Peyer's patch (tissue), 4 donors: ENCODE results near the gene SQSTM1. TPM values are rescaled to one million over a fixed set of nuclear protein-coding genes. Genes with fewer than 3 reads are reported as not detected.

Experiments used
- DNase-seq, 3 donors: peaks; one replicate each; pipeline ENCODE4 v3.0.0-alpha.2; 2017 to 2019
- H3K27ac ChIP-seq, 4 donors: fragments of 200-600 bp; sonication (generic); one replicate each; pipeline ENCODE4 v1.5.1; 2016 to 2019
- H3K27me3 ChIP-seq, 2 donors: fragments of 200-600 bp; sonication (generic); one replicate each; pipeline ENCODE4 v1.5.1; 2019
- H3K36me3 ChIP-seq, 3 donors: fragments of 200-600 bp; sonication (generic); one replicate each; pipeline ENCODE4 v1.5.1; 2016 to 2019
- H3K4me1 ChIP-seq, 4 donors: fragments of 200-600 bp; sonication (generic); one replicate each; pipeline ENCODE4 v1.5.1; 2016 to 2019
- H3K4me3 ChIP-seq, 4 donors: fragments of 200-600 bp; sonication (generic); 1 replicate in 3 of 4; 2 replicates in 1 of 4; pipeline ENCODE4 v1.5.1; 2016 to 2019; ENCODE audit warnings: mild to moderate bottlenecking in 1 of 4
- H3K9me3 ChIP-seq, 4 donors: fragments of 200-600 bp; sonication (generic); one replicate each; pipeline ENCODE4 v1.5.1; 2016 to 2019; ENCODE audit warnings: mild to moderate bottlenecking in 1 of 4
- POLR2A ChIP-seq, 2 donors: fragments of 450-650 bp; IDR thresholded peaks; one replicate each; pipeline ENCODE4 v1.5.1; 2017; ENCODE audit warnings: antibody characterized with exemption in 2 of 2, mild to moderate bottlenecking in 2 of 2, moderate library complexity in 2 of 2
- total RNA-seq, 4 donors: library from RNA; depleted of rRNA; stranded (reverse); fragments of >200 nt; gene quantifications; one replicate each; pipeline ENCODE4 v1.1.0, GENCODE V29; 2016
- TF ChIP-seq, protein P1 (sequence below), 6 experiments: fragments of 450-650 bp in 4 of 6; fragments of 200-600 bp in 2 of 6; sonication (generic) in 1 of 6; IDR thresholded peaks; one replicate each; pipeline ENCODE4 v1.5.1; 2017 to 2019; ENCODE audit warnings: antibody characterized with exemption in 6 of 6, mild to moderate bottlenecking in 3 of 6, moderate library complexity in 1 of 6

The SQSTM1 gene
- total RNA-seq, 4 donors from 2014 or later = 287 to 417 (median 348) TPM

DNA sequence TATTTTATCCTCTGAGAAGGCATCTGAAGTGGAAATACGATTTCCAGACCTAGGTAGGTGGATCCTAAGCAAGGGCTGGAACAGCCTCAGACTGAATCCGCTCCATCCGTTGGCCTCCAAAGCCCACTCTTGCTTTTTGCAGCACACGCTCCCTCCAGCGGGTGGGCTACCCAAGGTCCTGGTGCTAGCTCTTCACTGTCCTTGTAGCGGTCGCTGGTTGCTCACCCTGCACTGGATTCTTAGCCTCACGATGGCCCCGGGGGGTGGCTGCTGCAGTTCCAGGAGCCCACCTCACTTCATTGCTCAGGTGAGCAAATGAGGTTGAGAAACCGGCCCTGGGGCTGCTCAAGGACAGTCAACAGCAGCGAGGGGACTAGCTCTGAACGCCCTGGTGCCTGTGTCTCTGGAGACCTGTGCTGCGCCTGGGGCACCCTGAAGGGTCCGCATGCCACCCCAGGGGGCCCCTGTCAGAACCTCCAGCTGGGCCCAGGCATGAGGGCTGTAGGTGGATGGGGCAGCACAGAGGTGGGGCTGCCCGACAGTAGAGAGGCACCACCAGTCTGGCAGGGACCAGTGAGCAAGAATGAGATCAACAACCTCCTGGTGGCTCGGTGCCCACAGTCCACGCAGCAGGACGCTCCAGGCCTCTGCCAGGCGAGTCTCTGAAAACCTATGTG lies 18.4 kb upstream of the SQSTM1 start:
- H3K27ac ChIP-seq = peak overlapping the region in 2 of 4 donors; percentile 95 to 100
- H3K36me3 ChIP-seq = peaks cover 0 to 54% (median 0%) of the 10 kb centered on the region in 3 donors
- peak in 1 of 3 donors; percentile 57 for DNase-seq
- no peak for TF ChIP-seq POLR2A (IDR thresholded peaks at IDR 0.05)
- peaks cover 13 to 45% (median 28%) of the 10 kb centered on the region in 4 donors for H3K4me1 ChIP-seq
- no peak overlapping the region for H3K4me3 ChIP-seq
- H3K27me3 ChIP-seq = no peaks in the 10 kb centered on the region
- no peaks in the 10 kb centered on the region for H3K9me3 ChIP-seq

DNA sequence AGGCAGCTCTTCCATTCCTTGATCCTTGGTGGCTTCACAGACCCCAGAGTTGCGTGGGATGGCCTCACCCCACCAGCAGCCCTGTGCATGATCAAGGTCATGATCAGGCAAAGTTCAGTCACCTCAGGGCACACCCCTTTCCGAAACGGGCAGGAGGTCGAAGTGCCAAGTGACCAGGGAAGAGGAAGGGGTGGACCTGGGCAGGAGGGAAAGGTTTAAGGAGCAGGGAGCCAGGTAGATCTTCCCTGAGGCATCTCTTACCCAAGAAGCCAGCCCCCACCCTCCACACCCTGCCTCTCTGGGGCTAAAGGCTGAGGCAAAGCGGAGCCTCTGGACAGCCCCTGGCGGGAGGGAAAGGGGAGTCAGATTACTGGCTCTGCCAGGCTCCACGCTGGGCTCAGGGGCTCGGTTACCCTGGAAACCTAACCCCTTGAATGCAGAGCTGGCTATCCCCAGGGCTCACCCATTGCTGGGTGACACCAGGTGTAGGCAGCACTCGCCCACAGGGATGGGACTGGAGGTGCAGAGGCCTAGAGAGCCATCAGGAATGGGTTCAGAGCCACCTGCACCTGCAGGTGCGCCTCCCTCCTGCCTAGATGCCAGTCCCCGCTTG lies 17.6 kb upstream of the SQSTM1 start:
- DNase-seq = peak in 1 of 3 donors; percentile 64
- Histone ChIP-seq H3K36me3 (peaks cover 0 to 47% (median 0%) of the 10 kb centered on the region in 3 donors), H3K9me3 (no peaks in the 10 kb centered on the region), H3K27ac (peak overlapping the region; percentile 32 to 100 (median 96)), H3K27me3 (no peaks in the 10 kb centered on the region), H3K4me1 (peaks cover 13 to 52% (median 30%) of the 10 kb centered on the region in 4 donors), H3K4me3 (peak overlapping the region in 2 of 4 donors; percentile 91 to 98)
- TF ChIP-seq POLR2A (IDR thresholded peaks at IDR 0.05) = no peak
- TF ChIP-seq, protein P1, sequence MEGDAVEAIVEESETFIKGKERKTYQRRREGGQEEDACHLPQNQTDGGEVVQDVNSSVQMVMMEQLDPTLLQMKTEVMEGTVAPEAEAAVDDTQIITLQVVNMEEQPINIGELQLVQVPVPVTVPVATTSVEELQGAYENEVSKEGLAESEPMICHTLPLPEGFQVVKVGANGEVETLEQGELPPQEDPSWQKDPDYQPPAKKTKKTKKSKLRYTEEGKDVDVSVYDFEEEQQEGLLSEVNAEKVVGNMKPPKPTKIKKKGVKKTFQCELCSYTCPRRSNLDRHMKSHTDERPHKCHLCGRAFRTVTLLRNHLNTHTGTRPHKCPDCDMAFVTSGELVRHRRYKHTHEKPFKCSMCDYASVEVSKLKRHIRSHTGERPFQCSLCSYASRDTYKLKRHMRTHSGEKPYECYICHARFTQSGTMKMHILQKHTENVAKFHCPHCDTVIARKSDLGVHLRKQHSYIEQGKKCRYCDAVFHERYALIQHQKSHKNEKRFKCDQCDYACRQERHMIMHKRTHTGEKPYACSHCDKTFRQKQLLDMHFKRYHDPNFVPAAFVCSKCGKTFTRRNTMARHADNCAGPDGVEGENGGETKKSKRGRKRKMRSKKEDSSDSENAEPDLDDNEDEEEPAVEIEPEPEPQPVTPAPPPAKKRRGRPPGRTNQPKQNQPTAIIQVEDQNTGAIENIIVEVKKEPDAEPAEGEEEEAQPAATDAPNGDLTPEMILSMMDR (IDR thresholded peaks at IDR 0.05) = no peak

DNA sequence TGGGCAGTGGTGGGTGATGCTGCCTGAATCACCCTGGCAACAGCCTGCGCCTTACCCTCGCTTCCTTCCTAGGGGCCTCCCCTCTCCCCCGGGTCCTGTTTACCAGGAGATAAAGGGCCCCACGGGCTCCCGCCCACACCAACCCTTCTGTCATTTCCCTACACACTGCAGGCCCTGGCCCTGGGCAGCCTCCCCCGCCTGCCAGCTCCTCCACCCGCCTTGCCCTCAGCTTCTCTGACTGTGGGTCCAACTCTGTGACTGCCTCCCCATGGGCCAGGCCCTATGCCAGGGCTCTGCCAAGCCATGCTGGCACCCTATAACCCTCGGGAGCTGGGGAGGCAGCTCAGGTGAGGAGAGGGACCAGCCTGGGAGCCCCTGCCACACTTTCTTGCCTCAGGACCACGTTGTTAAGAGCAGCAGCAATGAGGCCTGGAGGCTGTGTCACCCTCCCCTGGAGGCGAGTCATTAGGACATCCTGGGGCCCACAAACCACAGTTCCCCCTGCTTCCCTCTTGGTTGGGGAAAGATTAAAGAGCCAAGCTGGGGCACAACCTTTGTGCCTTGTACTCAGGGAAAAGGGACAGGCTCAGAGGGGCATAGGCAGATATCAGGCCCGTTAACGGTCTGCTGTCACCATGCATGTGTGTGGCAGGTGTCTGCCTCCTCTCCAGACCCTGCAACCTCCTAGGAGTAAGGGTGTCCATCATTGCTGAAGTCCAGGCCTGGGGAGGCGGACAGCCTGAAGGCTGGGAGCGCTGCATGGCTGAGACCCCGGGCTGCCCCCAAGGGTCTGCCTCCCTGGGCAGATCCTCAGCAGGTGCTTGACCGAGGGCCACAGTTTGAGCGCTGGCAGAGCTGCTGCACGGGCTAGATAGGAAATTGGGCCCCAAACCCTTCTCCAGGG lies 16.8 kb upstream of the SQSTM1 start:
- Histone ChIP-seq H3K36me3 (peaks cover 0 to 38% (median 0%) of the 10 kb centered on the region in 3 donors), H3K27me3 (no peaks in the 10 kb centered on the region), H3K9me3 (no peaks in the 10 kb centered on the region), H3K4me1 (peaks cover 13 to 54% (median 30%) of the 10 kb centered on the region in 4 donors), H3K27ac (peak overlapping the region; percentile 32 to 100 (median 96)), H3K4me3 (peak overlapping the region in 2 of 4 donors; percentile 91 to 98)
- peak; percentile 40 to 76 (median 54) for DNase-seq
- TF ChIP-seq, protein P1 (IDR thresholded peaks at IDR 0.05) = no peak
- no peak for TF ChIP-seq POLR2A (IDR thresholded peaks at IDR 0.05)

DNA sequence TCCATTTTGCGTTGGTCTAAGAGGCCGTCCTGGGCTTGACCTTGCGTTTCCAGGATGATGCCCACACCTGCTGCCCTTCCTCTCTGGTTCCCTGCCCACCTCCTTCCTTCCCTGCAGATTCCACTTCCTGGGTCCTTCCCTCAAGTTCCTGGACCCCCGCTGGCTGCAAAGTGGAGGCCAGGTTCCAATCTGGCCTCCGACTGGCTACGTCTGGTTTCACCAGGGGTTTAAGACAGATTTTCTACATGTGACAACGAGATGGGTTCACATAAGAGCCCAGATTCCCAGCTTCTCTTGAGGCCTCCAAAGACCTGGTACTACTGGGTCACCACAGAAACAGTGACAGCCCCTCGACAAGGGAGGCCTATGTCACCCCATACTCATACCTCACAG lies 16.2 kb upstream of the SQSTM1 start:
- Histone ChIP-seq H3K9me3 (no peaks in the 10 kb centered on the region), H3K36me3 (peaks cover 0 to 32% (median 0%) of the 10 kb centered on the region in 3 donors), H3K27ac (peak overlapping the region in 3 of 4 donors; percentile 95 to 100 (median 98)), H3K27me3 (no peaks in the 10 kb centered on the region), H3K4me1 (peaks cover 13 to 54% (median 30%) of the 10 kb centered on the region in 4 donors), H3K4me3 (peak overlapping the region in 2 of 4 donors; percentile 91 to 98)
- no peak for DNase-seq
- TF ChIP-seq POLR2A (IDR thresholded peaks at IDR 0.05) = no peak
- TF ChIP-seq, protein P1 (IDR thresholded peaks at IDR 0.05) = no peak

DNA sequence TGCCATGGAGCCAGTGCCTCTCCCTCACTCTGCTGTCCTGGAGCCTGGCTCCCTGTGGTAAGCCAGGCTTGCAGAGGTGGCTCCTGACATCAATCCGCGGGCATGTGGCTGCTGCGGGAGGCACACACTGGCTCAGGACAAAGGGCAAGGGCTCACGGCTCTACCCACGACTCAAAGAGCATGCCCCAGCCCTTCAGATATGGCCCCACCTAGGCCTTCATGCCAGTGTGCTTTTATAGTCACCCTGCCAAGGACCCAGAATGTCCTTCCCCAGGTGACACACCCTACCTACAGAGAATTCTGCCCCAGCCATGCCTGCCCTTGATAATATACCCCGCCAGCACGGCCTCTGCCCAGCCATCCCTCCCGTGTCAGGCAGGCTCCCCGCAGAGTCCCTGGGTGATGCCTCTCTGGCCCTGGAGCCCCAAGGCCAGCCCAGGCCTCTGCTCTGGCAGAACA lies 15.6 kb upstream of the SQSTM1 start:
- peak; percentile 97 to 98 for TF ChIP-seq POLR2A (IDR thresholded peaks at IDR 0.05)
- TF ChIP-seq, protein P1 (IDR thresholded peaks at IDR 0.05) = peak in 1 of 6 experiments; percentile 3
- peak in 2 of 3 donors; percentile 86 to 88 for DNase-seq
- no peaks in the 10 kb centered on the region for H3K27me3 ChIP-seq
- H3K27ac ChIP-seq = peak overlapping the region; percentile 95 to 100 (median 96)
- no peaks in the 10 kb centered on the region for H3K9me3 ChIP-seq
- H3K36me3 ChIP-seq = peaks cover 0 to 26% (median 0%) of the 10 kb centered on the region in 3 donors
- peak overlapping the region; percentile 85 to 98 (median 94) for H3K4me3 ChIP-seq
- peaks cover 13 to 54% (median 30%) of the 10 kb centered on the region in 4 donors for H3K4me1 ChIP-seq
